ENCODE measurements around the gene CASTOR2.

The CASTOR2 gene

GRCh38 chr7:75010036-75010435 is 45.5 kb downstream of the CASTOR2 start:
- DNase-seq (ENCODE audit: extremely low read depth, insufficient read length): no peak
- H3K4me3 ChIP-seq (replicated peaks; ENCODE audit: low read depth, low read length): no peak overlapping the region
- TF ChIP-seq CTCF (IDR thresholded peaks at IDR 0.05; ENCODE audit: insufficient read depth, low read length, poor library complexity, severe bottlenecking): no peak
- no peaks in the 10 kb centered on the region; the same call in 1 of the 2 replicates for H3K27me3 ChIP-seq (replicated peaks; ENCODE audit: control insufficient read depth, insufficient read depth, low read length)
- H3K36me3 ChIP-seq (ENCODE audit: control insufficient read depth, insufficient read depth, low read length): no peaks in the 10 kb centered on the region

- TF ChIP-seq CTCF (IDR thresholded peaks at IDR 0.05; ENCODE audit: insufficient read depth, low read length, poor library complexity, severe bottlenecking): no peak
- Histone ChIP-seq H3K27me3 (replicated peaks; ENCODE audit: control insufficient read depth, insufficient read depth, low read length) (no peaks in the 10 kb centered on the region; the same call in 1 of the 2 replicates), H3K4me3 (replicated peaks; ENCODE audit: low read depth, low read length) (no peak overlapping the region), H3K36me3 (ENCODE audit: control insufficient read depth, insufficient read depth, low read length) (no peaks in the 10 kb centered on the region)
- no peak for DNase-seq (ENCODE audit: extremely low read depth, insufficient read length)
These were observed 53.3 kb downstream of the CASTOR2 start for GRCh38 chr7:75017832-75018231.

DNA sequence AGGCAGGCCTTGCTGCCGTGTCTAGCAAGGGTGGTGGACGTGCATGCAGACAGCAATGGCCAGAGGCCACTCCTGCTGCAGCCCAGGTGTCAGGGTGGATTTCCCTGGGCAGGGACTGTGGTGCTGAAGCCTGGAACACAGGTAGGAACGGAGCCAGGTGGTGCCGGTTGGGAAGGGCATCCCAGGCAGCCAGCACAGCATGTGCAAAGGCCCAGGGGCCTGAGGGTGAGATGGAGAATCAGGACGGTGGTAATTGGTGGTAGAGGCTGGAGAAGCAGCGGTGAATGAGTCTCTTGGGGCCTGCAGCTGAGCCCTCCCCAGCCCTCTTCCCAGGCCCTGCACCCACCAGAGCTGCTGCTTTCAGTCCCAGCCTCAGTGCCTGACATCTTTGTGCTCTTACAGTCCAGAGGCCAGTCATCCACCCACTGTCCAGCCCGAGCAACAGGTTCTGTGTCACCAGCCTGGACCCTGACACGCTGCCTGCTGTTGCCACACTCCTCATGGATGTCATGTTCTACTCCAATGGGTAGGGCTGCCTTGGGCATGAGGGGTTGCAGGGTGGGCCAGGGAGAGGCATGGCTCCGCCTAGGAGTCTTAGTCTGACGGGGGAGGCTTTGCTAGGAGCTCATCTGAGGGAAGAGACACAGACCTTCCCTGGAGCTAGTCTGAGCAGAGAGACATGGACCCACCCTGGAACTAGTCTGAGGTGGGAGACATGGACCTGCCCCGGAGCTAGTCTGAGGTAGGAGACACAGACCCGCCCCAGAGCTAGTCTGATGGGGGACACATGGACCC is 54.3 kb downstream of the CASTOR2 start:
- no peak overlapping the region for H3K4me3 ChIP-seq (replicated peaks; ENCODE audit: low read depth, low read length)
- H3K27me3 ChIP-seq (replicated peaks; ENCODE audit: control insufficient read depth, insufficient read depth, low read length): no peaks in the 10 kb centered on the region; the same call in 1 of the 2 replicates
- TF ChIP-seq CTCF (IDR thresholded peaks at IDR 0.05; ENCODE audit: insufficient read depth, low read length, poor library complexity, severe bottlenecking): no peak
- H3K36me3 ChIP-seq (ENCODE audit: control insufficient read depth, insufficient read depth, low read length): no peaks in the 10 kb centered on the region
- DNase-seq (ENCODE audit: extremely low read depth, insufficient read length): no peak

DNA sequence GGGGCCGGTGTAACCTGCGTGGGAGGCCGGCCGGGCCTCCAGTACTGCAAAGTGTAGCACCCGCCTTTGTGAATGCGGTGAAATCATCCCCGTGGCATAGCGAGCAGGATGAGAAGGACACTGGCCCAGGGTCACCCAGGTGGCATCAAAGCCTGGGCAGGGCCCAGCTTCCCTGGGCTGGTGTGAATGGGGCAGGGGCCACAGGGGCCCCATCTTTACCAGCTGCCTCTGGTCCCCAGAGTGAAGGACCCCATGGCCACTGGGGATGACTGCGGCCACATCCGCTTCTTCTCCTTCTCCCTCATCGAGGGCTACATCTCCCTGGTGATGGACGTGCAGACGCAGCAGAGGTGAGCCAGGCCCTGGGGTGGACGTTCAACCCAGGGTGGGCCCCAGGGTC is 55.3 kb downstream of the CASTOR2 start:
- no peak for TF ChIP-seq CTCF (IDR thresholded peaks at IDR 0.05; ENCODE audit: insufficient read depth, low read length, poor library complexity, severe bottlenecking)
- H3K4me3 ChIP-seq (replicated peaks; ENCODE audit: low read depth, low read length): no peak overlapping the region
- no peaks in the 10 kb centered on the region for H3K36me3 ChIP-seq (ENCODE audit: control insufficient read depth, insufficient read depth, low read length)
- no peak for DNase-seq (ENCODE audit: extremely low read depth, insufficient read length)
- no peaks in the 10 kb centered on the region; the same call in 1 of the 2 replicates for H3K27me3 ChIP-seq (replicated peaks; ENCODE audit: control insufficient read depth, insufficient read depth, low read length)

DNA sequence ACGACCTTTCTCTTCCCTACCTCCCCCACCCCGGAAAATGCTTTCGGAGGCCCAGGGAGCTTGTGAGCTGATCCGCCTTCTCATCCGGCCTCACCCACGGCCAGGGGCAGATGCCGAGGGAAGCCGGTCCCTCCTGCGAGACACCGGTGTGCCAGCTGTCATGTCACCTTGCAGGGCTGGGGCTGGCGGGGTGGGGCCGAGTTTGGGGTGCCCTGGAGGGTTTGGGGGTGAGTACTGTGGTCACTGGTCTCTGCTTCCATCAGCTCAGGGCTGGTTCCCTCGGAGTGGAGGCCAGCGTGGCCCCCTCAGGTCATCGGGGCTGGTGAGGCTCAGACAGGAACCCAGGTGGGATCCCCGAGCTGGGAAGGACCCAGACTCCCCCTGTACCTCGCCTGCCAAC is 60.4 kb downstream of the CASTOR2 start:
- no peak for DNase-seq (ENCODE audit: extremely low read depth, insufficient read length)
- no peak for TF ChIP-seq CTCF (IDR thresholded peaks at IDR 0.05; ENCODE audit: insufficient read depth, low read length, poor library complexity, severe bottlenecking)
- Histone ChIP-seq H3K27me3 (replicated peaks; ENCODE audit: control insufficient read depth, insufficient read depth, low read length) (no peaks in the 10 kb centered on the region), H3K4me3 (replicated peaks; ENCODE audit: low read depth, low read length) (no peak overlapping the region), H3K36me3 (ENCODE audit: control insufficient read depth, insufficient read depth, low read length) (no peaks in the 10 kb centered on the region)

All from GM06990 (cell line).